Measurements from ENCODE around the gene CFAP410. TPM values are rescaled to one million over a fixed set of nuclear protein-coding genes. Genes with fewer than 3 reads are reported as not detected.

Gene CFAP410
- polyA plus RNA-seq, 1 of the 3 experiments (the other 2 are of a cell fraction), result 18.0 TPM

DNA sequence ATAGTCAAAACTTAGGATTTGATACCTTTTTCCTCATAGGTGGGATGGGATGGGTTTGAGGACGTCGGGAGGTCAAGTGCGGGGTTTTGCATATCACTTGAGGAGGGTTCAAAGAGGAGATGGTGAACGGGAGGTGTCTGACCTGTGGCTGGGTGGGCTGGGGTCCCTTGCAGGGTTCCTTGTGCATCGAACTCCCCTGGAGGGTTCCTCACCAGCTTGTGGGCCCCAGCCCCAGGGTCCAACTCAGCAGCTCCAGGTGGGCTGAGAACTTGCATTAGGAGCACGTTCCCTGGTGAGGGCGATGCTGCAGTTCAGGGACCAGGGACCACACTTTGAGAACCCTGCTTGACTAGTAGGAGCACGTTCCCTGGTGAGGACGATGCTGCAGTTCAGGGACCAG is 37.4 kb upstream of the CFAP410 start (continued):
- TF ChIP-seq TCF12 (IDR thresholded peaks at IDR 0.05) (no peak), FOSL2 (IDR thresholded peaks at IDR 0.05; ENCODE audit: borderline replicate concordance, low read depth) (no peak), TAF1 (IDR thresholded peaks at IDR 0.05; ENCODE audit: borderline replicate concordance, low read depth, low read length) (no peak), FOXJ3 (CRISPR knock-in tag; IDR thresholded peaks at IDR 0.05) (no peak)

DNA sequence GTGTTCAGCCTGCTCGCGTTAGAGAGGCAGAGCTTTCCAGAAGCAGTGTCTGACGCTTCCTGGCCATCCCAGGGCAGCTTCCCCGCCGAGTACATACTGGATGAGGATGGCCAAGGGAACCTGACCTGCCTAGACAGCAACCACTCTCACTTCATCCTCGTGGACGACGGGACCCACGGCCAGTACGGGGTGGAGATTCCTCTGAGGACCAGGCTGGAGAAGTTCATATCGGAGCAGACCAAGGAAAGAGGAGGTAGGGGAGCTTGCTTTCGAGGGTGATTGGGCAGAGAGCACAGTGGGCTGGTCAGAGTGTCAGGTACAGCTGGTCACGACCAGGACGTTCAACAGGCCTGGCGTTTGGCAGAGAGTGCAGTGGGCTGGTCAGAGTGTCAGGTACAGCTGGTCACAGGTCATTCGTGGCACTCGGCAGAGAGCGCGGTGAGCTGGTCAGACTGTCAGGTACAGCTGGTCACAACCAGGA is 36.6 kb upstream of the CFAP410 start:
- ChIA-PET CTCF (interaction anchor here (1.4 to 2.0 kb wide), 3 partner anchors 12 to 79 kb away, joined by 3 to 6 read pairs (median 4); no protein-coding TSS in a partner anchor), POLR2A (no interaction called here)
- H3K9me2 ChIP-seq, result no peaks in the 10 kb centered on the region
- H4K20me1 ChIP-seq (ENCODE audit: insufficient read depth), result no peaks in the 10 kb centered on the region
- H3K27me3 ChIP-seq (ENCODE audit: insufficient read depth), result peaks cover 93% of the 10 kb centered on the region
- no peaks in the 10 kb centered on the region for H3K79me2 ChIP-seq (ENCODE audit: insufficient read depth)
- no peaks in the 10 kb centered on the region for H3K9me3 ChIP-seq
- no peaks in the 10 kb centered on the region for H3F3A ChIP-seq (replicated peaks; ENCODE audit: insufficient read depth)
- H3K4me1 ChIP-seq (ENCODE audit: control insufficient read depth in 1 of 2, insufficient read depth in 2 of 2, low read depth in 1 of 2, low read length in 1 of 2), result no peaks in the 10 kb centered on the region; a peak in 1 of 4 replicates
- no peak for DNase-seq
- no peak overlapping the region for H3K4me3 ChIP-seq (ENCODE audit: low read depth in 2 of 2, low read length in 1 of 2)
- no peaks in the 10 kb centered on the region for H3K36me3 ChIP-seq (replicated peaks in 1 of 2; ENCODE audit: control insufficient read depth in 1 of 2, insufficient read depth in 2 of 2, low read length in 1 of 2)
- TF ChIP-seq YY1 (IDR thresholded peaks at IDR 0.05; ENCODE audit: low read depth), result no peak
- no peak for TF ChIP-seq MAX (IDR thresholded peaks at IDR 0.05; ENCODE audit: low read depth)
- TF ChIP-seq RFX5 (IDR thresholded peaks at IDR 0.05; ENCODE audit: low read length), result no peak
- no peak for TF ChIP-seq NRF1 (IDR thresholded peaks at IDR 0.05; ENCODE audit: low read depth, low read length)
- no peak for TF ChIP-seq RAD21 (IDR thresholded peaks at IDR 0.05; ENCODE audit: low read length)
- no peak for TF ChIP-seq RXRA (IDR thresholded peaks at IDR 0.05; ENCODE audit: borderline replicate concordance, low read depth)
- TF ChIP-seq, protein P1, sequence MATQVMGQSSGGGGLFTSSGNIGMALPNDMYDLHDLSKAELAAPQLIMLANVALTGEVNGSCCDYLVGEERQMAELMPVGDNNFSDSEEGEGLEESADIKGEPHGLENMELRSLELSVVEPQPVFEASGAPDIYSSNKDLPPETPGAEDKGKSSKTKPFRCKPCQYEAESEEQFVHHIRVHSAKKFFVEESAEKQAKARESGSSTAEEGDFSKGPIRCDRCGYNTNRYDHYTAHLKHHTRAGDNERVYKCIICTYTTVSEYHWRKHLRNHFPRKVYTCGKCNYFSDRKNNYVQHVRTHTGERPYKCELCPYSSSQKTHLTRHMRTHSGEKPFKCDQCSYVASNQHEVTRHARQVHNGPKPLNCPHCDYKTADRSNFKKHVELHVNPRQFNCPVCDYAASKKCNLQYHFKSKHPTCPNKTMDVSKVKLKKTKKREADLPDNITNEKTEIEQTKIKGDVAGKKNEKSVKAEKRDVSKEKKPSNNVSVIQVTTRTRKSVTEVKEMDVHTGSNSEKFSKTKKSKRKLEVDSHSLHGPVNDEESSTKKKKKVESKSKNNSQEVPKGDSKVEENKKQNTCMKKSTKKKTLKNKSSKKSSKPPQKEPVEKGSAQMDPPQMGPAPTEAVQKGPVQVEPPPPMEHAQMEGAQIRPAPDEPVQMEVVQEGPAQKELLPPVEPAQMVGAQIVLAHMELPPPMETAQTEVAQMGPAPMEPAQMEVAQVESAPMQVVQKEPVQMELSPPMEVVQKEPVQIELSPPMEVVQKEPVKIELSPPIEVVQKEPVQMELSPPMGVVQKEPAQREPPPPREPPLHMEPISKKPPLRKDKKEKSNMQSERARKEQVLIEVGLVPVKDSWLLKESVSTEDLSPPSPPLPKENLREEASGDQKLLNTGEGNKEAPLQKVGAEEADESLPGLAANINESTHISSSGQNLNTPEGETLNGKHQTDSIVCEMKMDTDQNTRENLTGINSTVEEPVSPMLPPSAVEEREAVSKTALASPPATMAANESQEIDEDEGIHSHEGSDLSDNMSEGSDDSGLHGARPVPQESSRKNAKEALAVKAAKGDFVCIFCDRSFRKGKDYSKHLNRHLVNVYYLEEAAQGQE (IDR thresholded peaks at IDR 0.05; ENCODE audit: low read depth, low read length), result no peak
- no peak for TF ChIP-seq USF1 (IDR thresholded peaks at IDR 0.05; ENCODE audit: borderline replicate concordance, low read depth)
- TF ChIP-seq, protein P2, sequence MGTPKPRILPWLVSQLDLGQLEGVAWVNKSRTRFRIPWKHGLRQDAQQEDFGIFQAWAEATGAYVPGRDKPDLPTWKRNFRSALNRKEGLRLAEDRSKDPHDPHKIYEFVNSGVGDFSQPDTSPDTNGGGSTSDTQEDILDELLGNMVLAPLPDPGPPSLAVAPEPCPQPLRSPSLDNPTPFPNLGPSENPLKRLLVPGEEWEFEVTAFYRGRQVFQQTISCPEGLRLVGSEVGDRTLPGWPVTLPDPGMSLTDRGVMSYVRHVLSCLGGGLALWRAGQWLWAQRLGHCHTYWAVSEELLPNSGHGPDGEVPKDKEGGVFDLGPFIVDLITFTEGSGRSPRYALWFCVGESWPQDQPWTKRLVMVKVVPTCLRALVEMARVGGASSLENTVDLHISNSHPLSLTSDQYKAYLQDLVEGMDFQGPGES (IDR thresholded peaks at IDR 0.05; ENCODE audit: low read depth, low read length), result no peak
- TF ChIP-seq MXI1 (IDR thresholded peaks at IDR 0.05; ENCODE audit: low read depth, low read length), result no peak
- TF ChIP-seq GABPA (IDR thresholded peaks at IDR 0.05; ENCODE audit: low read depth), result no peak
- TF ChIP-seq POLR2AphosphoS5 (IDR thresholded peaks at IDR 0.05; ENCODE audit: low read depth, low read length), result no peak
- no peak for TF ChIP-seq SMC3 (IDR thresholded peaks at IDR 0.05; ENCODE audit: low read depth, low read length)
- TF ChIP-seq, protein P3, sequence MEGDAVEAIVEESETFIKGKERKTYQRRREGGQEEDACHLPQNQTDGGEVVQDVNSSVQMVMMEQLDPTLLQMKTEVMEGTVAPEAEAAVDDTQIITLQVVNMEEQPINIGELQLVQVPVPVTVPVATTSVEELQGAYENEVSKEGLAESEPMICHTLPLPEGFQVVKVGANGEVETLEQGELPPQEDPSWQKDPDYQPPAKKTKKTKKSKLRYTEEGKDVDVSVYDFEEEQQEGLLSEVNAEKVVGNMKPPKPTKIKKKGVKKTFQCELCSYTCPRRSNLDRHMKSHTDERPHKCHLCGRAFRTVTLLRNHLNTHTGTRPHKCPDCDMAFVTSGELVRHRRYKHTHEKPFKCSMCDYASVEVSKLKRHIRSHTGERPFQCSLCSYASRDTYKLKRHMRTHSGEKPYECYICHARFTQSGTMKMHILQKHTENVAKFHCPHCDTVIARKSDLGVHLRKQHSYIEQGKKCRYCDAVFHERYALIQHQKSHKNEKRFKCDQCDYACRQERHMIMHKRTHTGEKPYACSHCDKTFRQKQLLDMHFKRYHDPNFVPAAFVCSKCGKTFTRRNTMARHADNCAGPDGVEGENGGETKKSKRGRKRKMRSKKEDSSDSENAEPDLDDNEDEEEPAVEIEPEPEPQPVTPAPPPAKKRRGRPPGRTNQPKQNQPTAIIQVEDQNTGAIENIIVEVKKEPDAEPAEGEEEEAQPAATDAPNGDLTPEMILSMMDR (IDR thresholded peaks at IDR 0.05), result no peak
- H3K9ac ChIP-seq, result no peak overlapping the region
- WGBS (ENCODE audit: low lambda C conversion rate), result 27% methylated on average over 19 of the region's 19 CpGs
- no peak overlapping the region for H3K27ac ChIP-seq (ENCODE audit: low read depth in 2 of 2, low read length in 1 of 2)
- no peak overlapping the region for H2AFZ ChIP-seq (ENCODE audit: low read depth)
- no peak overlapping the region for H3K4me2 ChIP-seq
